Panc1 (cell line): ENCODE results near the gene ITFG1. TPM values are rescaled to one million over a fixed set of nuclear protein-coding genes. Genes with fewer than 3 reads are reported as not detected.

ENCODE experiments used
- ATAC-seq: fragments of 200-7000 bp; cut with Tn5 transposase; 2 replicates; pipeline ENCODE4 v1.9.1; 2020; ENCODE audit warnings: mild to moderate bottlenecking, moderate library complexity
- BruUV-seq: library from RNA; stranded (reverse); fragments of 400-500 nt; replicated peaks from 2 replicates; lab custom pipeline; 2021; lab: Mats Ljungman, UMichigan
- CTCF ChIA-PET: fragments of 300-600 bp; sonication (Branson Sonifier 250); formaldehyde crosslinking; loops from one replicate; lab custom pipeline; 2022; ENCODE audit warnings: antibody characterized with exemption; lab: Charles Lee
- POLR2A ChIA-PET: fragments of 300-600 bp; sonication (Branson Sonifier 250); formaldehyde crosslinking; loops from one replicate; lab custom pipeline; 2022; ENCODE audit warnings: antibody characterized with exemption; lab: Charles Lee
- DNase-seq: peaks from one replicate; pipeline ENCODE4 v3.0.0-alpha.2; 2010; ENCODE audit warnings: low read depth, low spot score
- H3K27ac ChIP-seq: 2 replicates; pipeline ENCODE4 v1.5.1; 2011; ENCODE audit warnings: mild to moderate bottlenecking, low read length, inconsistent platforms
- H3K27me3 ChIP-seq: fragments of 200-500 bp; sonication (Bioruptor generic); 2 replicates; pipeline ENCODE4 v1.6.0; 2014; ENCODE audit warnings: low read length, inconsistent platforms; ENCODE audit not compliant: control insufficient read depth, insufficient read depth
- H3K36me3 ChIP-seq: fragments of 200-500 bp; sonication (Bioruptor generic); 2 replicates; pipeline ENCODE4 v1.5.1; 2014; ENCODE audit warnings: inconsistent platforms, mild to moderate bottlenecking, low read length, moderate library complexity; ENCODE audit not compliant: control insufficient read depth, insufficient read depth
- H3K4me1 ChIP-seq: 2 replicates; pipeline ENCODE4 v1.5.1; 2011; ENCODE audit warnings: inconsistent platforms, mild to moderate bottlenecking, low read length, moderate library complexity; ENCODE audit not compliant: control insufficient read depth, insufficient read depth
- H3K4me3 ChIP-seq, 2 experiments: 2 replicates each; pipeline ENCODE4 v1.5.1; 2011 to 2012; ENCODE audit warnings: low read depth in 2 of 2, low read length in 2 of 2, mild to moderate bottlenecking in 2 of 2, inconsistent platforms in 1 of 2, moderate library complexity in 1 of 2
- H3K9me3 ChIP-seq: fragments of 200-500 bp; sonication (Bioruptor generic); 2 replicates; pipeline ENCODE4 v1.5.1; 2014; ENCODE audit warnings: low read depth, mild to moderate bottlenecking, inconsistent platforms, low read length, moderate library complexity; ENCODE audit not compliant: control insufficient read depth, insufficient read depth
- POLR2AphosphoS5 ChIP-seq: IDR thresholded peaks from 2 replicates; pipeline ENCODE4 v1.6.1; 2012; ENCODE audit warnings: mild to moderate bottlenecking, low read depth, low read length, moderate library complexity
- SIN3A ChIP-seq: IDR thresholded peaks from 2 replicates; pipeline ENCODE4 v1.6.1; 2012; ENCODE audit warnings: low read depth, mild to moderate bottlenecking, low read length, moderate library complexity, borderline replicate concordance; ENCODE audit not compliant: insufficient read depth
- TCF7L2 ChIP-seq: IDR thresholded peaks from 2 replicates; pipeline ENCODE4 v1.6.1; 2011; ENCODE audit warnings: mild to moderate bottlenecking, low read depth, low read length, inconsistent platforms
- in situ Hi-C: cut with HindIII; loops from 2 replicates; pipeline ENCODE4 v1.10.0; 2016; ENCODE audit warnings: low sequenced_read_pairs, low pct_unique_long_range_greater_than_20kb
- intact Hi-C: fragments of 100-400 bp; cut with micrococcal nuclease; formaldehyde crosslinking; loops from one replicate; pipeline ENCODE4 v1.10.0; 2022; ENCODE audit not compliant: unreplicated experiment
- total RNA-seq: library from RNA; stranded (reverse); gene quantifications from one replicate; pipeline ENCODE4 v1.2.1, GENCODE V29; 2021; ENCODE audit not compliant: unreplicated experiment
- TF ChIP-seq, protein P1 (sequence below): fragments of 450-650 bp; IDR thresholded peaks from 2 replicates; pipeline ENCODE4 v1.5.1; 2017; ENCODE audit warnings: mild to moderate bottlenecking
- TF ChIP-seq, protein P2 (sequence below), 2 experiments: IDR thresholded peaks; 2 replicates each; pipeline ENCODE4 v1.6.1; 2011 to 2012; ENCODE audit warnings: low read depth in 2 of 2, control low read depth in 1 of 2, low read length in 1 of 2, mild to moderate bottlenecking in 1 of 2, moderate library complexity in 1 of 2; ENCODE audit not compliant: insufficient read depth in 1 of 2

The ITFG1 gene
- total RNA-seq, 1 experiment from 2014 or later, result 26.5 TPM

DNA sequence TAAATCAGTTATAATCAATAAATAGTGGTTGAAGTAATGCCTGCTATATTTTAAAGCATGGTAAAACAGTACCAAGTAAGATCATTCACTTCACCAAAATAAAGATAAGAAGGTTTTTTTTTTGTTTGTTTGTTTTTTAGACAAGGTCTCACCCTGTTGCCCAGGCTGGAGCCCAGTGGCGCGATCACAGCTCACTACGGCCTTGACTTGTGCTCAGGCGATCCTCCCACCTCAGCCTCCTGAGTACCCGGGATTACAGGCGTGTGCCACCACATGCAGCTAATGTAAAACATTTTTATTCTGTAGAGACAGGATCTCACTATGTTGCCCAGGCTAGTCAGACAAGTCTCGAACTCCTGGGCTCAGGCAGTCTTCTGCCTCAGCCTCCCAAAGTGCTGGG is 232.6 kb downstream of the ITFG1 start:
- CTCF ChIA-PET, result no interaction called here
- POLR2A ChIA-PET, result no interaction called here
- DNase-seq (no peak), ATAC-seq (no peak)
- intact Hi-C loops, result no loop called here
- in situ Hi-C loops, result no loop called here
- TF ChIP-seq, protein P1, sequence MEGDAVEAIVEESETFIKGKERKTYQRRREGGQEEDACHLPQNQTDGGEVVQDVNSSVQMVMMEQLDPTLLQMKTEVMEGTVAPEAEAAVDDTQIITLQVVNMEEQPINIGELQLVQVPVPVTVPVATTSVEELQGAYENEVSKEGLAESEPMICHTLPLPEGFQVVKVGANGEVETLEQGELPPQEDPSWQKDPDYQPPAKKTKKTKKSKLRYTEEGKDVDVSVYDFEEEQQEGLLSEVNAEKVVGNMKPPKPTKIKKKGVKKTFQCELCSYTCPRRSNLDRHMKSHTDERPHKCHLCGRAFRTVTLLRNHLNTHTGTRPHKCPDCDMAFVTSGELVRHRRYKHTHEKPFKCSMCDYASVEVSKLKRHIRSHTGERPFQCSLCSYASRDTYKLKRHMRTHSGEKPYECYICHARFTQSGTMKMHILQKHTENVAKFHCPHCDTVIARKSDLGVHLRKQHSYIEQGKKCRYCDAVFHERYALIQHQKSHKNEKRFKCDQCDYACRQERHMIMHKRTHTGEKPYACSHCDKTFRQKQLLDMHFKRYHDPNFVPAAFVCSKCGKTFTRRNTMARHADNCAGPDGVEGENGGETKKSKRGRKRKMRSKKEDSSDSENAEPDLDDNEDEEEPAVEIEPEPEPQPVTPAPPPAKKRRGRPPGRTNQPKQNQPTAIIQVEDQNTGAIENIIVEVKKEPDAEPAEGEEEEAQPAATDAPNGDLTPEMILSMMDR, result no peak
- TF ChIP-seq, protein P2, sequence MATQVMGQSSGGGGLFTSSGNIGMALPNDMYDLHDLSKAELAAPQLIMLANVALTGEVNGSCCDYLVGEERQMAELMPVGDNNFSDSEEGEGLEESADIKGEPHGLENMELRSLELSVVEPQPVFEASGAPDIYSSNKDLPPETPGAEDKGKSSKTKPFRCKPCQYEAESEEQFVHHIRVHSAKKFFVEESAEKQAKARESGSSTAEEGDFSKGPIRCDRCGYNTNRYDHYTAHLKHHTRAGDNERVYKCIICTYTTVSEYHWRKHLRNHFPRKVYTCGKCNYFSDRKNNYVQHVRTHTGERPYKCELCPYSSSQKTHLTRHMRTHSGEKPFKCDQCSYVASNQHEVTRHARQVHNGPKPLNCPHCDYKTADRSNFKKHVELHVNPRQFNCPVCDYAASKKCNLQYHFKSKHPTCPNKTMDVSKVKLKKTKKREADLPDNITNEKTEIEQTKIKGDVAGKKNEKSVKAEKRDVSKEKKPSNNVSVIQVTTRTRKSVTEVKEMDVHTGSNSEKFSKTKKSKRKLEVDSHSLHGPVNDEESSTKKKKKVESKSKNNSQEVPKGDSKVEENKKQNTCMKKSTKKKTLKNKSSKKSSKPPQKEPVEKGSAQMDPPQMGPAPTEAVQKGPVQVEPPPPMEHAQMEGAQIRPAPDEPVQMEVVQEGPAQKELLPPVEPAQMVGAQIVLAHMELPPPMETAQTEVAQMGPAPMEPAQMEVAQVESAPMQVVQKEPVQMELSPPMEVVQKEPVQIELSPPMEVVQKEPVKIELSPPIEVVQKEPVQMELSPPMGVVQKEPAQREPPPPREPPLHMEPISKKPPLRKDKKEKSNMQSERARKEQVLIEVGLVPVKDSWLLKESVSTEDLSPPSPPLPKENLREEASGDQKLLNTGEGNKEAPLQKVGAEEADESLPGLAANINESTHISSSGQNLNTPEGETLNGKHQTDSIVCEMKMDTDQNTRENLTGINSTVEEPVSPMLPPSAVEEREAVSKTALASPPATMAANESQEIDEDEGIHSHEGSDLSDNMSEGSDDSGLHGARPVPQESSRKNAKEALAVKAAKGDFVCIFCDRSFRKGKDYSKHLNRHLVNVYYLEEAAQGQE (IDR thresholded peaks at IDR 0.05; ENCODE audit: insufficient read depth in 1 of 2, low read depth in 2 of 2, low read length in 1 of 2), result no peak
- TF ChIP-seq POLR2AphosphoS5 (no peak), TCF7L2 (no peak), SIN3A (no peak)
- no peaks in the 10 kb centered on the region for H3K4me1 ChIP-seq
- H3K27ac ChIP-seq, result no peak overlapping the region
- no peaks in the 10 kb centered on the region for H3K9me3 ChIP-seq
- no TSS peak for BruUV-seq
- no peaks in the 10 kb centered on the region; the same call in 1 of the 2 replicates for H3K36me3 ChIP-seq
- no peaks in the 10 kb centered on the region for H3K27me3 ChIP-seq
- H3K4me3 ChIP-seq, result no peak overlapping the region

DNA sequence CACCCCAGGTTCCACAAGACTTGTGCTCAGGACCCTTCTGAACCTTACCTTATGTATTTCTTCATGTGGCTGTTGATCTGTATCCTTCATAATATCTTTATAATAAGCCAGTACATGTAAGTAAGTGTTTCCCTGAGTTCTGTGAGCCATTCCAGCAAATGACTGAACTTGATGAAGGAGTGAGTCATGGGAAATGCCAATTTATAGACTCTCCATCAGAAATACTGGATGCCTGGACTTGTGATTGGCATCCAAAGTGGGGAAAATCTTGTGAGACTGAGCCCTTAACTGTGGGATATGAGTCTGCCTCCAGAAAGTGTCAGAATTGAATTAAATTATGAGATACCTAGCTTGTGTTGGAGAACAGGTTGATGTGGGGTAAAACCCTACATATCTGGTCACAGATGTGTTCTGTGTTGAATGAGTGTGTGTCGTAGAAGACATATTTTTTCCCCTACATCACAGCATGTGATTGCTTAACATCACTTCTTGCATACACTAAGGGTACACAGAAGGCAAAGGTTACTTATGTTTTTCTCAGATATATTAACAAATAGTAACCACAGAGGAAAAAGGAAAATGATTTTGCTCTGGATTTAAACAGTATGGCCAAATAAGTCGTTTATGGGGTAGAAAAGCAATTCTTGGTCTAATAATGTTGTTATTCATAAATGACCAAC is 247.0 kb downstream of the ITFG1 start:
- intact Hi-C loops (no loop called here), in situ Hi-C loops (no loop called here)
- H3K27ac ChIP-seq, result no peak overlapping the region
- ChIA-PET CTCF (no interaction called here), POLR2A (no interaction called here)
- TF ChIP-seq, protein P2 (IDR thresholded peaks at IDR 0.05; ENCODE audit: insufficient read depth in 1 of 2, low read depth in 2 of 2, low read length in 1 of 2), result no peak
- TF ChIP-seq, protein P1, result no peak
- TF ChIP-seq SIN3A (no peak), POLR2AphosphoS5 (no peak), TCF7L2 (no peak)
- no peaks in the 10 kb centered on the region for H3K27me3 ChIP-seq
- BruUV-seq, result no TSS peak
- no peaks in the 10 kb centered on the region; the same call in 1 of the 2 replicates for H3K36me3 ChIP-seq
- DNase-seq, result no peak
- H3K4me3 ChIP-seq, result no peak overlapping the region
- no peak for ATAC-seq
- H3K9me3 ChIP-seq, result no peaks in the 10 kb centered on the region
- no peaks in the 10 kb centered on the region for H3K4me1 ChIP-seq
